Small intestine (tissue), 7 donors: ENCODE measurements around the gene TATDN3. TPM values are rescaled to one million over a fixed set of nuclear protein-coding genes. Genes with fewer than 3 reads are reported as not detected.

Experiments
- DNase-seq, 2 donors: peaks; one replicate each; pipeline versions ENCODE4 v3.0.0 to v3.0.0-alpha.2; 2013
- FAIRE-seq: peaks from 2 replicates; lab custom pipeline; 2012; peaks lifted over from hg19 to GRCh38; lab: Jason Lieb, UNC
- H3K27ac ChIP-seq, 3 donors: one replicate each; pipeline ENCODE4 v1.5.1; 2013; ENCODE audit warnings: low read length in 2 of 3, mild to moderate bottlenecking in 2 of 3, control low read depth in 1 of 3, inconsistent platforms in 1 of 3, low read depth in 1 of 3, moderate library complexity in 1 of 3
- H3K27me3 ChIP-seq, 3 donors: one replicate each; pipeline ENCODE4 v1.6.1; 2013; ENCODE audit warnings: low read length in 3 of 3, inconsistent platforms in 1 of 3; ENCODE audit not compliant: control insufficient read depth in 3 of 3, insufficient read depth in 3 of 3
- H3K36me3 ChIP-seq, 3 donors: one replicate each; pipeline ENCODE4 v1.6.1; 2013; ENCODE audit warnings: low read length in 3 of 3, inconsistent platforms in 1 of 3, low read depth in 1 of 3, mild to moderate bottlenecking in 1 of 3, moderate library complexity in 1 of 3; ENCODE audit not compliant: control insufficient read depth in 3 of 3, insufficient read depth in 2 of 3
- H3K4me1 ChIP-seq, 3 donors: one replicate each; pipeline ENCODE4 v1.6.1; 2013; ENCODE audit warnings: low read length in 2 of 3, inconsistent platforms in 1 of 3, low read depth in 1 of 3, mild to moderate bottlenecking in 1 of 3, moderate library complexity in 1 of 3; ENCODE audit not compliant: control insufficient read depth in 3 of 3, insufficient read depth in 2 of 3
- H3K4me3 ChIP-seq, 3 donors: one replicate each; pipeline ENCODE4 v1.5.1; 2013; ENCODE audit warnings: low read length in 3 of 3, control low read depth in 1 of 3, inconsistent platforms in 1 of 3, low read depth in 1 of 3, mild to moderate bottlenecking in 1 of 3, moderate library complexity in 1 of 3
- H3K9me3 ChIP-seq, 2 donors: one replicate each; pipeline ENCODE4 v1.6.1; 2013; ENCODE audit warnings: low read depth in 1 of 2, low read length in 1 of 2; ENCODE audit not compliant: control insufficient read depth in 2 of 2, insufficient read depth in 1 of 2
- WGBS, 3 donors: extraction: QIAGEN DNeasy Blood & Tissue Kit; methylation state at CpG; one replicate each; pipeline ENCODE4 v1.1.7; 2013; 5-methylcytosine and 5-hydroxymethylcytosine counted together
- polyA plus RNA-seq, 4 donors: library from polyadenylated mRNA; stranded (reverse) in 3 of 4; unstranded in 1 of 4; fragments of 200-250 nt in 3 of 4; fragments of 120-200 nt in 1 of 4; gene quantifications; one replicate each; pipeline versions ENCODE4 v1.2.1 to v1.2.3, GENCODE V29; 2013
- donor health status: healthy with polysubstance abuse.
- donor health status: control.
- donor health status: control.
- donor health status: Bipolar disorder and iron deficiency.
- donor health status: healthy.

The TATDN3 gene
- polyA plus RNA-seq, 4 donors, result 5.6 to 9.9 (median 7.7) TPM

GRCh38 chr1:212864201-212864600 is 72.5 kb downstream of the TATDN3 start:
- Histone ChIP-seq H3K4me3 (no peak overlapping the region), H3K9me3 (no peaks in the 10 kb centered on the region), H3K36me3 (peaks cover 0 to 21% (median 4%) of the 10 kb centered on the region in 3 donors), H3K27me3 (no peaks in the 10 kb centered on the region), H3K4me1 (peaks cover 0 to 12% (median 4%) of the 10 kb centered on the region in 3 donors), H3K27ac (no peak overlapping the region)
- no peak for DNase-seq
- no peak for FAIRE-seq
- WGBS, 3 donors, result 92 to 98% (median 96%) methylated on average over 4 of the region's 4 CpGs

Other genes with a start within 250 kb of the TATDN3 start
- 10 to 100 TPM; 20.8 to 41.2 (median 28.7) TPM for gene ATF3, start 183.1 kb upstream of the TATDN3 start, polyA plus RNA-seq
- gene BATF3, start 92.1 kb upstream of the TATDN3 start, polyA plus RNA-seq, result 1 to 10 TPM in 3 of 4 donors, not detected in 1; 1.5 to 3.8 (median 3.6) TPM
- 10 to 100 TPM; 20.6 to 33.3 (median 22.6) TPM for gene NSL1, start 117 bp upstream of the TATDN3 start, polyA plus RNA-seq
- under 1 TPM in 1 of 4 donors, not detected in 3; 0.19 TPM for gene SPATA45, start 55.8 kb downstream of the TATDN3 start, polyA plus RNA-seq
- gene FLVCR1, start 66.4 kb downstream of the TATDN3 start, polyA plus RNA-seq, result 10 to 100 TPM in 3 of 4 donors, 1 to 10 TPM in 1; 4.4 to 30.1 (median 14.1) TPM
- 1 to 10 TPM in 1 of 4 donors, under 1 TPM in 2, not detected in 1; 0.27 to 3.6 (median 0.30) TPM for gene VASH2, start 158.6 kb downstream of the TATDN3 start, polyA plus RNA-seq
- gene ANGEL2, start 224.0 kb downstream of the TATDN3 start, polyA plus RNA-seq, result 10 to 100 TPM in 2 of 4 donors, 1 to 10 TPM in 2; 5.7 to 32.2 (median 9.9) TPM